IPS-11a (cell line): Measurements from ENCODE around the gene ZNF787.

Source experiments
- H3K4me3 ChIP-seq: one replicate; pipeline ENCODE4 v1.5.1; 2013; ENCODE audit warnings: low read depth, low read length, control low read depth

Gene ZNF787

GRCh38 chr19:56091751-56092546 lies 29.1 kb downstream of the ZNF787 start:
- no peak overlapping the region for H3K4me3 ChIP-seq

- no peak overlapping the region for H3K4me3 ChIP-seq
Observed at GRCh38 chr19:56091066-56091490, 30.0 kb downstream of the ZNF787 start.

GRCh38 chr19:56089344-56089743 lies 31.8 kb downstream of the ZNF787 start:
- H3K4me3 ChIP-seq = no peak overlapping the region

GRCh38 chr19:56088497-56089215 lies 32.4 kb downstream of the ZNF787 start:
- no peak overlapping the region for H3K4me3 ChIP-seq

GRCh38 chr19:56087647-56088496 lies 33.2 kb downstream of the ZNF787 start:
- H3K4me3 ChIP-seq = no peak overlapping the region

- no peak overlapping the region for H3K4me3 ChIP-seq
Observed at GRCh38 chr19:56086671-56087430, 34.2 kb downstream of the ZNF787 start.

GRCh38 chr19:56085571-56086275 lies 35.4 kb downstream of the ZNF787 start:
- H3K4me3 ChIP-seq = no peak overlapping the region

- no peak overlapping the region for H3K4me3 ChIP-seq
Observed at GRCh38 chr19:56084835-56085536, 36.1 kb downstream of the ZNF787 start.

- no peak overlapping the region for H3K4me3 ChIP-seq
Observed at GRCh38 chr19:56083668-56084067, 37.4 kb downstream of the ZNF787 start.

GRCh38 chr19:56080669-56081401 lies 40.3 kb downstream of the ZNF787 start:
- peak overlapping the region; percentile 43 for H3K4me3 ChIP-seq

GRCh38 chr19:56079609-56080008 lies 41.5 kb downstream of the ZNF787 start:
- H3K4me3 ChIP-seq = no peak overlapping the region

GRCh38 chr19:56076498-56076897 lies 44.6 kb downstream of the ZNF787 start:
- no peak overlapping the region for H3K4me3 ChIP-seq

- no peak overlapping the region for H3K4me3 ChIP-seq
Observed at GRCh38 chr19:56071151-56071550, 49.9 kb downstream of the ZNF787 start.

- no peak overlapping the region for H3K4me3 ChIP-seq
Observed at GRCh38 chr19:56069642-56070041, 51.5 kb downstream of the ZNF787 start.

GRCh38 chr19:56066152-56067023 lies 54.7 kb downstream of the ZNF787 start:
- no peak overlapping the region for H3K4me3 ChIP-seq

GRCh38 chr19:56053596-56053995 lies 67.5 kb downstream of the ZNF787 start:
- no peak overlapping the region for H3K4me3 ChIP-seq
